ENCODE measurements around the gene KY.
"Not testable (repeated sequence)": the region's sequence is repeated elsewhere in the genome, so short reads cannot be mapped to it uniquely, and the experiment has no call there.

KY gene

DNA sequence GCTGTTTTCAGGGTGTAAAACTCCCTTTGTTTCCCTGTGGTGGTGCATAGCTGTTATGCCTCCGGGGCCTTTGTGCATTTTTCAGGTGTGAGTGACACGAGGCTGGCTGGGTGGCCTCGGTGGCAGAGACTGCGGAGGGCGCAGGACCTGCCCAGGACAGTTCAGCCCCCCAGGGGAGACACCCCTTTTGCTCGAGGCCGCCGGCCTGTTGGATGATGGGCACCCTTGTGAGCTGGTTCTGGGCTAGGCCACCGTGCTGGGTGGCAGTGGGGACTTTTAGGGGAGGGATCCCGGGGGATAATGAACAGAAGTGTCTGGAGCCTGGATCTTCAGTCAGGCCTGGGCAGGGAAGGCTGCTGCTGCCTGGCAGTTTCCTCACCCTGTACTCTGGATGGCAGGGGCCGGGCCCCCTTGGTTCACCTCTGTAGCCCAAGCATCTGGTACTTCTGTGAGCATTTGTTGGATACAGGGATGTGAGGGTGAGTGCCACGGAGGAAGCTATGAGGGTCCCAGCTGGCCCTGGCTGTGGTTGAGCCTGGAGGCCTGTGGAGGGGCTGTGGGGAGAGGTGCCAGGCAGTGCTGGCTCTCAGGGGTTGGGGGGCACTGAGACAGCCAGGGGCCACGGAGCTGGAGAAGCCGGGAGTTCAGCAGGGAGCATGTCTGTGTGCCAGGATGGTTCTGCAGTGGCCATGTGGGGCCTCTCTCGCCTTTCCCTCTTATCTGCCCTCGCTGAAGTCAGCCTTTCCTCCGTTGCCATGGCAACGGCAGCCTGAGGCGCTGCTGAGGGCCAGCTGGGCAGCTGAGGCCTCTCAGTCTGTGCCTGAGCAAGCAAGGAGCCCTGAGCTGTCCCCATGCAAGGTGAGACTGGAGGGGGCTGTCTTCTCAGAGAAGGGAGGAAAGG lies 49.0 kb downstream of the KY start:
- DNase-seq (ENCODE audit: low spot score) = peak; percentile 38

- DNase-seq (ENCODE audit: low spot score) = peak; percentile 93
Observed at GRCh38 chr3:134600685-134601463, 49.9 kb downstream of the KY start.

DNA sequence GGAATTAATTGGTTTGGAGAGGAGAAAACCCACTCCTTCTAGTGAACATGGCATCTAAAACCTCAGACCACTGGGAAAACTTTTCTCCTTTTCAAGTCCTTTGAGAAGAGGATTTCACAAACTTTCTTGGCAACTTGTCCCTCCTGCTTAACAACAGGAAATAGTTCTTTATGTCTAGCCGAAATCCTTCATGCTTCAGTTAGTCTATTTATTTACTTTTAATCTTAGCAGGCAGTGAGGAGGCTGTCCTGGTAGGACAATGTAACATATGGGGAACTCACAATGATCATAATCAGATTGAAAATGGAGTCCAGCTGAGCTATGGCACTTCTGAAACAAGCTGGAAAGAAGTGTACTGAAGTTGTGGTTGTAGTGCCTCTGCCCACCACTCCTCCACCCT lies 50.6 kb downstream of the KY start:
- DNase-seq (ENCODE audit: low spot score) = no peak

DNA sequence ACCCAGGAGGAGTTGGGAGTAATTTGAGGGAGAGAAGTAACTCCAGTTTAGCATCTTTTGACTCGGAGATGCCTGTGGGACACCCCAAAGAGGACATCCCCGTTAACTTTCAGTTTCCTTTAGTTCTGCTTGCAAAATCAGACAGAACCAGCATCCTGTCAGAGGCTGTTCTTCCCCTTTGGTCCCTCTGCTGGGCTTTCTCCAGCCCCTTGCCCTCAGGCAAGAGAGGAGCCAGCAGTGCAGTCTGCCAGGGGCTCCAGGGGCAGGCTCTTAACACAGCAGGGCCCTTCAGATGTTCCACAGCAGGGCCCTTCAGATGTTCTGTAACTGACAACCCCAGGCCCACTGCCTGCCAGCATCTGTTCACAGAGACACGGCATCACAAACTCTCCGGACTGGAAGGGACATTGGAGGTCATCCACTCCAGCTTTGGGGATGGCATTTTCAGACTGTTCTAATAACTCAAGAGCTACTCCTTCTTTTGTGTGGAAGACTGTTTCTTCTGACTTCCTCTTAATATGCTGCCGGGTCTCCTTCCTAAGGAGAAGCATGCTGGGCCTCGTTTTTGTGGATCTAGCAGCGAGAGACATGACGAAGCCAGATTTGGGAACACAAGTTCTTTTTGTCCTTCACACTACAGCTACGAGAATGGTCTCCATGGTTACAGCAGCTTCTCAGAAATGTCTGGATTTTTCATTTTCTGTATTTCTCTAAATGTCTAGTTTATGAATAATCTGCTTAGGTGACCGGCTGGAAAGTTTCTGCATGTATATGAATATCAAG lies 51.9 kb downstream of the KY start:
- DNase-seq (ENCODE audit: low spot score) = no peak

- no peak for DNase-seq (ENCODE audit: low spot score)
Observed at GRCh38 chr3:134597390-134597970, 53.3 kb downstream of the KY start.

GRCh38 chr3:134594986-134595385 lies 55.8 kb downstream of the KY start:
- DNase-seq (ENCODE audit: low spot score) = not testable (repeated sequence)

DNA sequence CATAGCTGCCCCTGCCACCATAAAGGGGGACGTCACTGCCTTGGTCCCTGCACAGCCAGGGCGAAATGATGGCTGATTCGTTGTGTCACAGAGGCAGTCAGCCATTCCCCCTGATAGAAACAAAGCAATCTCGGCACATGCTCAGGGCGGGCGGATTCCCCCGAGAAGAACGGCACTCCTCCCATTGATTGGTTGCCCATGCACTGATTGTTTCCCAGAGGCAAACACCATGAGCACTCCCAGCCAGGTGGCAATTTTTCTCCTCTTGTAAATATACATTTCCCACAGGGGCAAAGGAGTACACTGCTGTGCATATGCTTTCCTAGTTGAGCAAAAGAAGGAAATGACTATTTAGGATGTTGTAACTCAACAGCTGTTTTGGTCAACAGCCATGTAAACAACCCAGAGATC lies 56.5 kb downstream of the KY start:
- DNase-seq (ENCODE audit: low spot score) = no peak

DNA sequence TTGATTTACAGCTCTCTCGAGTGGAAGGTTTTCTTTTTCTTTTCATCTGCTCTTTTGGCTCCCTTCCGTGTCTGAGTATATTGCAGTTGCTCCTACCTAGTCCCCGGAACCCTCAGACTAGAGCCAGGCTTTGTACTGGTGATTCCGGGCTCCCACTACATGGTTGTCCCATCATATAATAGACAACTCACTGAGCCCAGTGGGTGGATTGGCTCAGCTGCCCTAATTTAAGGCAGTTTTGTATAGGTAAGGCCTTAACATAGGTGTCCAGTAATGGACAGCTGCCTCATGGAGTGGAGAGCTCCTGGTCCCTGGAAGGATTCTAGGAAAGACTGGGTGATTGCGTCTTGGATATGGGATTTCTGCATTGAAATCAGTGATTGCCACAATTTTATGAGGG lies 58.0 kb downstream of the KY start:
- no peak for DNase-seq (ENCODE audit: low spot score)

GRCh38 chr3:134590766-134591165 lies 60.1 kb downstream of the KY start:
- no peak for DNase-seq (ENCODE audit: low spot score)

DNA sequence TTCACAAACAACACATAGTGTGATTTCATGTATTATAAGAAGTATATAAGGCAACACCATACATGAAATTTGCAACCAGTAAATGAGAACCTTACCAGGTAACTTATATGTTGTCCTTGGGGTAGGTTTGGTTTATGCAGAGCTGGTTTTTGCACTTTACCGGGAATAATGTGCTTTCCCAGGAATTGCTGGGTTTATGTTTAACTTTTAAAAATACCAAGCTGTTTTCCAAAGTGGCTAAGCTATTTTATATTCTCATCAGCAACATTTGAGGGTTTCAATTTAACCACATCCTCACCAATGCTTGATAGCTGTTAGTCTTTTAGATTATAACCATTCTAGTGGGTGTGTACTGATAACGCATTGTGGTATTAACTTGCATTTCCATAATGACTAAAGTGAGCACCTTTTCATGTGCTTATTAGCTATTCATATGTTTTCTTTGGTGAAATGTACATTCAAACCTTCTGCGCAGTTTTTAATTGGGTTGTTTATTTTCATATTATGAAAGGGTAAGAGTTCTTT lies 71.6 kb downstream of the KY start:
- no peak for DNase-seq (ENCODE audit: low spot score)

- no peak for DNase-seq (ENCODE audit: low spot score)
Observed at GRCh38 chr3:134576831-134577230, 74.0 kb downstream of the KY start.

DNA sequence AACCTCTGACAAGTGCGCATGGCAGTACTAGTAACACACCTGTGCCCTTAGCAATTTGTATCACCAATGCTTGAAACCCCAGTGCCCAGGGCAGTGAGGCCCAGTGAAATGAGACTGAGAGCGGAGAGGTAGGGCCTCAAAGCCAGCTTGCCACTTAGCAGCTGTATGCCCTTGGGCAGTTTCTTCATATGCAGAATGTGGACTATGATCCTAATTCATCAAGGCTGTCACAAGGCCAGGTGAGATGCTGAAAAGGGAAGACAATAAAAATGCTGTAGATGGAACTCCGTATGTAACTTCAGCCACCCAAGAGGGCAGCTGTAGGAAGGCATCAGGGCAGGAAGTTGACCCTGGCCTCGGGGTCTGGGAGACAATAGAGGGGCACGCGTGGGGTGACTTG lies 74.4 kb downstream of the KY start:
- no peak for DNase-seq (ENCODE audit: low spot score)

DNA sequence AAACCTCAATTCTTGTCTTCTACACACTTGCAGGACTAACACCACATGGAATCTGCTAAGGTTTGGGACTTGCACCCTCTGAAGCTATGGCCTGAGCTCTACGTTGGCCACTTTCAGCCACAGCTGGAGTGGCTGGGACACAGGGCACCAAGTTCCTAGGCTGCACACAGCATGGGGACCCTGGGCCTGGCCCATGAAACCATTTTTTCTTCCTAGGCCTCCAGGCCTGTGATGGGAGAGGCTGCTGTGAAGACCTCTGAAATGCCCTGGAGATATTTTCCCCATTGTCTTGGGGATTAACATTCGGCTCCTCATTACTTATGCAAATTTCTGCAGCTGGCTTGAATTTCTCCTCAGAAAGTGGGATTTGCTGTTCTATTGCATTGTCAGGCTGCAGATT lies 80.9 kb downstream of the KY start:
- not testable (repeated sequence) for DNase-seq (ENCODE audit: low spot score)

DNA sequence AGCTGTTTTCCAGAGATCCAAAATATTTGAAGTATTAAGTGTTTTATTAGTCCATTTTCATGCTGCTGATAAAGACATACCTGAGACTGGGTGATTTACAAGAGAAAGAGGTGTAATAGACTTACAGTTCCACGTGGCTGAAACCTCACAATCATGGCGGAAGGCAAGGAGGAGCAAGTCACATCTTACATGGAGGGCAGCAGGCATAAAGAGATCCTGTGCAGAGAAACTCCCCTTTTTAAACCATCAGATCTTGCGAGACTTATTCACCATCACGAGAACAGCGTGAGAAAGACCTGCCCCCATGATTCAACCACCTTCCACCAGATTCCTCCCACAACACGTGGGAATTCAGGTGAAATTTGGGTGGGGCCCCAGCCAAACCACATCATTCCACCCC lies 82.0 kb downstream of the KY start:
- DNase-seq (ENCODE audit: low spot score) = no peak

DNA sequence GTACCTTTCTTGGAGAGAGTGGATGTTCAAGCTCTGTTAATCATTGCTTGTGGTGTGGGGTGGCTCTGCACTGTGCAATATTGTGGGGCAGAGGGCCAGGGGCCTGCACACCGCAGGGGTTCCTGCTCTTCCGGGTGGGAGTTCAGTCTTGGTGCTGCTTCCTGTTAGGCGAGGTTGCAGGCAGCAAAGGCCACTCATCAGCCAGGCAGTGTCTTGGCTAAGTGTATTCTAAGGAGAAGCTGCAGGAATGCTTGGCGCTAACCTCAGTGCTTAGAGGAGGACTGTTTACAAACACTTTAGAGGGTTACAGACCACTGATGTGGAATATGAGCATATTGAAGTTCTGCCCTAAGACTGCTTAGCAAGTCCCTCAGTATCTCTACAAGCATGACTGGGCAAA lies 83.2 kb downstream of the KY start:
- DNase-seq (ENCODE audit: low spot score) = no peak

GRCh38 chr3:134564991-134565390 lies 85.8 kb downstream of the KY start:
- no peak for DNase-seq (ENCODE audit: low spot score)

DNA sequence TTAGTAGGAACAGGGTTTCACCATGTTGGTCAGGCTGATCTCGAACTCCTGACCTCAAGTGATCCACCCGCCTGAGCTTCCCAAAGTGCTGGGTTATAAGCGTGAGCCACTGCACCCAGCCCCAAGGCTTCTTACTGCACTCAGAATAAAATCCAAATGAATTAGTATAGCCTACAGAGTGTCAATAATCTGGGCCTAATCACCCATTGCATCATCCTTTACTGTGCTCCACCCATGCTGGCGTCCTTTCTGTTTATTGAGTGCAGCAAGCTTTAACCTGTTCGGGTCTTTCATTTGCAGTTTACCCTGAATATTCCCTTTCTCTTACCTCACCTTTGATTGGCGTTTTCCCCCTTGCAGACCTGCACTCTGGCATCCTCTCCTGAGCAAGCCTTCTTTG lies 87.2 kb downstream of the KY start:
- no peak for DNase-seq (ENCODE audit: low spot score)

GRCh38 chr3:134562055-134562454 lies 88.8 kb downstream of the KY start:
- no peak for DNase-seq (ENCODE audit: low spot score)

GRCh38 chr3:134559591-134559990 lies 91.2 kb downstream of the KY start:
- no peak for DNase-seq (ENCODE audit: low spot score)

Data from GM03348 (cell line).